H1 (cell line): Measurements from ENCODE around the gene NXPH3. TPM values are rescaled to one million over a fixed set of nuclear protein-coding genes. Genes with fewer than 3 reads are reported as not detected.

ENCODE experiments used
- CTCF ChIA-PET: fragments of 300-600 bp; sonication (Branson Sonifier 250); formaldehyde crosslinking; loops from one replicate; lab custom pipeline; 2021; ENCODE audit not compliant: partially characterized antibody; lab: Charles Lee
- POLR2A ChIA-PET: fragments of 300-600 bp; sonication (Branson Sonifier 250); formaldehyde crosslinking; loops from one replicate; lab custom pipeline; 2021; ENCODE audit warnings: inconsistent platforms; ENCODE audit not compliant: partially characterized antibody; lab: Charles Lee
- DNase-seq, 2 experiments: peaks; one replicate each; pipeline versions ENCODE4 v3.0.0 to v3.0.0-alpha.2; 2010 to 2022; ENCODE audit warnings: low spot score in 2 of 2, low read depth in 1 of 2, mixed read lengths in 1 of 2
- FAIRE-seq: peaks from 2 replicates; lab custom pipeline; 2011; peaks lifted over from hg19 to GRCh38; lab: Jason Lieb, UNC
- H2AFZ ChIP-seq: 2 replicates; pipeline ENCODE4 v1.8.1; 2012; ENCODE audit warnings: low read length, inconsistent platforms
- H2AK5ac ChIP-seq: 2 replicates; pipeline ENCODE4 v1.6.1; 2013; ENCODE audit warnings: low read depth, low read length
- H2BK120ac ChIP-seq: replicated peaks from 2 replicates; pipeline ENCODE3; 2013; ENCODE audit warnings: low read depth, low read length, inconsistent platforms
- H2BK12ac ChIP-seq: 2 replicates; pipeline ENCODE4 v1.6.1; 2013; ENCODE audit warnings: low read depth, low read length
- H2BK15ac ChIP-seq: 2 replicates; pipeline ENCODE4 v1.6.1; 2013; ENCODE audit warnings: low read length
- H2BK20ac ChIP-seq: 2 replicates; pipeline ENCODE4 v1.6.1; 2013; ENCODE audit warnings: low read length
- H2BK5ac ChIP-seq: 2 replicates; pipeline ENCODE4 v1.6.1; 2013; ENCODE audit warnings: low read depth, low read length
- H3K14ac ChIP-seq: 2 replicates; pipeline ENCODE4 v1.6.1; 2013; ENCODE audit warnings: inconsistent platforms; ENCODE audit not compliant: insufficient read length
- H3K18ac ChIP-seq: 2 replicates; pipeline ENCODE4 v1.6.1; 2013; ENCODE audit warnings: low read length; ENCODE audit errors: extremely low read depth
- H3K23ac ChIP-seq: 2 replicates; pipeline ENCODE4 v1.6.1; 2013; ENCODE audit warnings: inconsistent platforms; ENCODE audit not compliant: insufficient read length
- H3K23me2 ChIP-seq: 2 replicates; pipeline ENCODE4 v1.6.1; 2013; ENCODE audit warnings: low read depth, low read length
- H3K27ac ChIP-seq: 2 replicates; pipeline ENCODE4 v1.6.1; 2011; ENCODE audit warnings: low read depth, low read length, inconsistent platforms
- H3K27me3 ChIP-seq, 4 experiments: replicated peaks in 1 of 4; 1 replicate in 1 of 4; 2 replicates in 3 of 4; pipeline versions ENCODE4 v1.6.1 to v1.8.1; 2011 to 2013; ENCODE audit warnings: low read length in 3 of 4, mild to moderate bottlenecking in 3 of 4, inconsistent platforms in 2 of 4, mixed read lengths in 2 of 4, moderate library complexity in 1 of 4; ENCODE audit not compliant: control insufficient read depth in 3 of 4, insufficient read depth in 3 of 4; ENCODE audit errors: extremely low read depth in 1 of 4
- H3K36me3 ChIP-seq, 4 experiments: 2 replicates each; pipeline versions ENCODE4 v1.6.1 to v1.8.1; 2011 to 2013; ENCODE audit warnings: mild to moderate bottlenecking in 4 of 4, low read length in 3 of 4, moderate library complexity in 2 of 4, control low read depth in 1 of 4, inconsistent platforms in 1 of 4; ENCODE audit not compliant: insufficient read depth in 4 of 4, control insufficient read depth in 2 of 4
- H3K4ac ChIP-seq: replicated peaks from 2 replicates; pipeline ENCODE3; 2013; ENCODE audit warnings: low read length, low read depth, mixed read lengths, inconsistent platforms; ENCODE audit not compliant: insufficient read length
- H3K4me1 ChIP-seq, 4 experiments: replicated peaks in 1 of 4; 1 replicate in 1 of 4; 2 replicates in 3 of 4; pipeline versions ENCODE4 v1.6.1 to v1.8.1; 2011 to 2013; ENCODE audit warnings: low read length in 3 of 4, inconsistent platforms in 2 of 4, mixed read lengths in 1 of 4; ENCODE audit not compliant: insufficient read depth in 4 of 4, control insufficient read depth in 3 of 4
- H3K4me2 ChIP-seq, 2 experiments: 2 replicates each; pipeline versions ENCODE4 v1.6.1 to v1.8.1; 2011 to 2013; ENCODE audit warnings: low read depth in 2 of 2, low read length in 2 of 2, control low read depth in 1 of 2, inconsistent platforms in 1 of 2, mild to moderate bottlenecking in 1 of 2; ENCODE audit not compliant: insufficient read depth in 1 of 2
- H3K4me3 ChIP-seq, 4 experiments: fragments of 200-600, 300-600 bp in 1 of 4; sonication (generic), shearing (Covaris generic), sonication (Bioruptor Twin) in 1 of 4; 2 replicates each; pipeline versions ENCODE4 v1.5.1 to v1.8.1; 2011 to 2016; ENCODE audit warnings: low read length in 4 of 4, low read depth in 3 of 4, control low read depth in 2 of 4, inconsistent platforms in 2 of 4, mild to moderate bottlenecking in 2 of 4, mixed read lengths in 1 of 4, moderate library complexity in 1 of 4; ENCODE audit not compliant: insufficient read depth in 2 of 4; ENCODE audit errors: extremely low read depth in 1 of 4
- H3K56ac ChIP-seq: replicated peaks from 2 replicates; pipeline ENCODE3; 2013; ENCODE audit warnings: low read depth, mild to moderate bottlenecking, mixed read lengths, low read length, inconsistent platforms; ENCODE audit not compliant: insufficient read length
- H3K79me1 ChIP-seq: 2 replicates; pipeline ENCODE4 v1.6.1; 2013; ENCODE audit warnings: low read depth, low read length, control low read depth
- H3K79me2 ChIP-seq, 2 experiments: 2 replicates each; pipeline versions ENCODE4 v1.6.1 to v1.8.1; 2012 to 2013; ENCODE audit warnings: low read length in 2 of 2, mild to moderate bottlenecking in 2 of 2, inconsistent platforms in 1 of 2; ENCODE audit not compliant: insufficient read depth in 2 of 2, control insufficient read depth in 1 of 2
- H3K9ac ChIP-seq, 4 experiments: replicated peaks in 1 of 4; 1 replicate in 1 of 4; 2 replicates in 3 of 4; pipeline versions ENCODE4 v1.6.1 to v1.8.1; 2011 to 2013; ENCODE audit warnings: low read depth in 3 of 4, low read length in 3 of 4, control low read depth in 2 of 4, mild to moderate bottlenecking in 2 of 4, moderate library complexity in 2 of 4, inconsistent platforms in 1 of 4; ENCODE audit errors: extremely low read depth in 1 of 4
- H3K9me3 ChIP-seq, 2 experiments: 2 replicates each; pipeline versions ENCODE4 v1.6.1 to v1.8.1; 2012 to 2013; ENCODE audit warnings: mild to moderate bottlenecking in 2 of 2, moderate library complexity in 2 of 2, control low read depth in 1 of 2, inconsistent platforms in 1 of 2, low read depth in 1 of 2, low read length in 1 of 2, mixed read lengths in 1 of 2; ENCODE audit not compliant: insufficient read depth in 2 of 2
- H4K20me1 ChIP-seq, 2 experiments: replicated peaks in 1 of 2; 2 replicates each; pipeline versions ENCODE3 to v1.8.1; 2011 to 2013; ENCODE audit warnings: inconsistent platforms in 2 of 2, low read length in 2 of 2, mild to moderate bottlenecking in 1 of 2; ENCODE audit not compliant: insufficient read depth in 2 of 2, control insufficient read depth in 1 of 2
- H4K5ac ChIP-seq: 2 replicates; pipeline ENCODE4 v1.6.1; 2013; ENCODE audit warnings: low read length, low read depth, mixed read lengths, inconsistent platforms; ENCODE audit not compliant: insufficient read length
- H4K8ac ChIP-seq: 2 replicates; pipeline ENCODE4 v1.8.0; 2013; ENCODE audit warnings: mild to moderate bottlenecking, moderate library complexity, low read length, inconsistent platforms; ENCODE audit not compliant: insufficient read depth; ENCODE audit errors: extremely low read depth
- H4K91ac ChIP-seq: replicated peaks from 2 replicates; pipeline ENCODE3; 2013; ENCODE audit warnings: low read length, mixed read lengths, inconsistent platforms; ENCODE audit not compliant: insufficient read length
- CTBP2 ChIP-seq: IDR thresholded peaks from 2 replicates; pipeline ENCODE4 v1.7.0; 2011; ENCODE audit warnings: borderline replicate concordance, mild to moderate bottlenecking, moderate library complexity, mixed read lengths, low read length; ENCODE audit not compliant: insufficient read depth, insufficient read length
- E2F6 ChIP-seq: IDR thresholded peaks from 2 replicates; pipeline ENCODE4 v1.6.1; 2012; ENCODE audit warnings: inconsistent platforms
- HDAC6 ChIP-seq: IDR thresholded peaks from one replicate; pipeline ENCODE4 v1.7.1; 2012; ENCODE audit warnings: low read depth, mild to moderate bottlenecking, inconsistent platforms, low read length, moderate library complexity
- NANOG ChIP-seq: IDR thresholded peaks from 2 replicates; pipeline ENCODE4 v1.6.1; 2011; ENCODE audit warnings: low read length, low read depth, mild to moderate bottlenecking, inconsistent platforms; ENCODE audit not compliant: insufficient read depth, poor library complexity, severe bottlenecking
- POU5F1 ChIP-seq: IDR thresholded peaks from 2 replicates; pipeline ENCODE4 v1.6.1; 2011; ENCODE audit warnings: low read depth, mild to moderate bottlenecking, low read length, moderate library complexity
- RAD21 ChIP-seq, 2 experiments: IDR thresholded peaks in 1 of 2; conservative IDR thresholded peaks in 1 of 2; 2 replicates each; pipeline ENCODE4 v1.6.1; 2011; ENCODE audit warnings: low read depth in 2 of 2, low read length in 2 of 2, improper control_type of control experiment in 1 of 2, inconsistent platforms in 1 of 2, mild to moderate bottlenecking in 1 of 2, moderate library complexity in 1 of 2
- RFX5 ChIP-seq: IDR thresholded peaks from 2 replicates; pipeline ENCODE4 v1.6.1; 2011; ENCODE audit warnings: low read depth, low read length, improper control_type of control experiment, borderline replicate concordance
- SP1 ChIP-seq: IDR thresholded peaks from 2 replicates; pipeline ENCODE4 v1.6.1; 2011; ENCODE audit warnings: low read depth, low read length
- SRF ChIP-seq: IDR thresholded peaks from 2 replicates; pipeline ENCODE4 v1.6.1; 2011; ENCODE audit warnings: mild to moderate bottlenecking, low read depth, low read length, moderate library complexity
- TEAD4 ChIP-seq: IDR thresholded peaks from 2 replicates; pipeline ENCODE4 v1.6.1; 2012; ENCODE audit warnings: low read depth, low read length, inconsistent platforms, mixed read lengths
- WGBS, 2 experiments: shearing (Covaris generic) in 1 of 2; methylation state at CpG; one replicate each; pipeline versions ENCODE4 v1.1.6 to v1.1.7; 2013 to 2015; ENCODE audit warnings: low lambda C conversion rate in 2 of 2, mixed read lengths in 2 of 2, inconsistent platforms in 1 of 2, low coverage in 1 of 2, missing lambda C conversion rate in 1 of 2; ENCODE audit not compliant: insufficient replicate concordance in 2 of 2, insufficient coverage in 1 of 2, insufficient read length in 1 of 2; ENCODE audit errors: extremely low coverage in 1 of 2, missing lambda C conversion rate in 1 of 2; 5-methylcytosine and 5-hydroxymethylcytosine counted together
- polyA plus RNA-seq, 7 experiments: library from polyadenylated mRNA; depleted of rRNA in 3 of 7; stranded (reverse) in 5 of 7; unstranded in 2 of 7; fragments of >200 nt in 5 of 7; fragments of 200-250 nt in 2 of 7; gene quantifications; 1 replicate in 5 of 7; 2 replicates in 1 of 7; 4 replicates in 1 of 7; pipeline versions ENCODE4 v1.2.1 to v1.2.3, GENCODE V29; 2011 to 2013; ENCODE audit warnings: missing spikeins in 2 of 7, mixed read lengths in 2 of 7
- total RNA-seq: library from RNA; stranded (reverse); fragmentation: NEBNext Ultra II Directional; extraction: Animal tissue kit (Norgen Biotek cat#: 25700); gene quantifications from 2 replicates; pipeline ENCODE4 v1.2.1, GENCODE V29; 2021

The NXPH3 gene
- total and polyA plus RNA-seq, 2 of the 8 experiments (the other 6 are each of a cell fraction or from before 2014, with no cell fraction given), result 2.5 to 3.7 TPM

DNA sequence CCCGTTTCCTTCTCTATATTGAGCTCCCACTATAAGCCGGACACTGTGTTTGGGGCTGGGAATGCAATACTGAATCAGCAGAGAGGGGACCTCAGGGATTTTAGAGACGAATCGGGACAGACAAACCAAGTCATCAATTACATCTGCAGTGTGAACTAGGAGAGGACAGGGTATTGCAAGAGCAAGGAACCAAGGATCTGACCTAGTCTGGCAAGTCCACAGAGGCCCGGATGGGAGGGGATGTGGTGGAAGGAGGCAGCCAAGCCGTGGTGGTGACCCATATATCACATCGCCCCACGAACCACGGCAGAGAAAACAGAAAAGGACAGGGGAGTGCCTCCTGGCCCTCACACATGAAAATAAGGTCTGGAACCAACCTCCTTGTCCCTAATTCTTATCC lies 28.1 kb upstream of the NXPH3 start:
- peak overlapping the region; percentile 34; the same call in 1 of the 2 replicates for H2BK20ac ChIP-seq
- no peak overlapping the region for H4K5ac ChIP-seq
- no peak overlapping the region for H2BK120ac ChIP-seq
- no peak for TF ChIP-seq SRF
- no peak for TF ChIP-seq POU5F1
- TF ChIP-seq RAD21 (IDR thresholded peaks at IDR 0.05 in 1 of 2, conservative IDR thresholded peaks at IDR 0.05 in 1 of 2; ENCODE audit: low read depth in 2 of 2, low read length in 2 of 2), result no peak
- no peak for TF ChIP-seq RFX5
- TF ChIP-seq NANOG, result no peak
- no peak for TF ChIP-seq TEAD4
- no peak for TF ChIP-seq HDAC6
- no peak for TF ChIP-seq SP1
- TF ChIP-seq CTBP2, result no peak
- TF ChIP-seq E2F6, result no peak
- no peak overlapping the region for H3K4ac ChIP-seq
- DNase-seq (no peak), FAIRE-seq (no peak)
- no peak overlapping the region for H2AK5ac ChIP-seq
- H3K23ac ChIP-seq, result no peak overlapping the region
- no peak overlapping the region for H2AFZ ChIP-seq
- no peak overlapping the region for H3K4me3 ChIP-seq
- ChIA-PET CTCF (interaction anchor here (1.0 to 16.4 kb wide), 18 partner anchors 9 to 161 kb away, joined by 3 to 228 read pairs (median 8); partner anchors contain the start of gene NGFR), POLR2A (interaction anchor here (0.9 kb wide), 1 partner anchor 140 kb away, joined by 3 read pairs; no protein-coding TSS in a partner anchor)
- WGBS, 2 experiments, result 90% methylated on average over 9 of the region's 9 CpGs; no CpG with 5 or more reads in 1 of the 2 experiments
- 0 out of 2 replicates have a peak overlapping the region, but pooled peaks have one; percentile 68 for H2BK12ac ChIP-seq
- no peaks in the 10 kb centered on the region for H3K79me2 ChIP-seq
- H4K20me1 ChIP-seq, result no peaks in the 10 kb centered on the region
- no peaks in the 10 kb centered on the region for H3K23me2 ChIP-seq
- no peak overlapping the region for H2BK15ac ChIP-seq
- H4K91ac ChIP-seq, result no peak overlapping the region
- peaks cover 0 to 30% (median 17%) of the 10 kb centered on the region in 4 experiments; a peak in 6 of 7 replicates for H3K4me1 ChIP-seq
- H3K9me3 ChIP-seq, result no peaks in the 10 kb centered on the region
- no peak overlapping the region for H3K4me2 ChIP-seq
- H3K18ac ChIP-seq, result peak overlapping the region; percentile 38
- H4K8ac ChIP-seq, result no peak overlapping the region
- no peak overlapping the region for H3K27ac ChIP-seq
- 0 out of 2 replicates have a peak overlapping the region, but pooled peaks have one; percentile 18 for H2BK5ac ChIP-seq
- no peaks in the 10 kb centered on the region for H3K36me3 ChIP-seq
- H3K56ac ChIP-seq, result no peak overlapping the region
- no peak overlapping the region for H3K9ac ChIP-seq
- no peaks in the 10 kb centered on the region for H3K27me3 ChIP-seq
- no peak overlapping the region for H3K14ac ChIP-seq
- no peaks in the 10 kb centered on the region for H3K79me1 ChIP-seq
